ENCODE data around the gene MEGF11.

MEGF11 gene

GRCh38 chr15:66237513-66238235 lies 15.9 kb downstream of the MEGF11 start:
- DNase-seq = no peak

GRCh38 chr15:66236806-66237375 lies 16.7 kb downstream of the MEGF11 start:
- no peak for DNase-seq

- no peak for DNase-seq
Observed at GRCh38 chr15:66235866-66236265, 17.7 kb downstream of the MEGF11 start.

- no peak for DNase-seq
Observed at GRCh38 chr15:66234798-66235197, 18.8 kb downstream of the MEGF11 start.

- DNase-seq = no peak
Observed at GRCh38 chr15:66233487-66234415, 19.8 kb downstream of the MEGF11 start.

GRCh38 chr15:66232267-66232625 lies 21.3 kb downstream of the MEGF11 start:
- no peak for DNase-seq

- DNase-seq = no peak
Observed at GRCh38 chr15:66231394-66232266, 21.9 kb downstream of the MEGF11 start.

GRCh38 chr15:66229790-66230465 lies 23.6 kb downstream of the MEGF11 start:
- no peak for DNase-seq

- no peak for DNase-seq
Observed at GRCh38 chr15:66228807-66229735, 24.5 kb downstream of the MEGF11 start.

- DNase-seq = no peak
Observed at GRCh38 chr15:66226736-66227135, 26.8 kb downstream of the MEGF11 start.

GRCh38 chr15:66225656-66226274 lies 27.8 kb downstream of the MEGF11 start:
- no peak for DNase-seq

- DNase-seq = no peak
Observed at GRCh38 chr15:66224946-66225345, 28.6 kb downstream of the MEGF11 start.

- no peak for DNase-seq
Observed at GRCh38 chr15:66222273-66223198, 31.0 kb downstream of the MEGF11 start.

- no peak for DNase-seq
Observed at GRCh38 chr15:66221126-66221525, 32.4 kb downstream of the MEGF11 start.

GRCh38 chr15:66220601-66221000 lies 32.9 kb downstream of the MEGF11 start:
- DNase-seq = no peak

- no peak for DNase-seq
Observed at GRCh38 chr15:66219339-66219738, 34.2 kb downstream of the MEGF11 start.

- no peak for DNase-seq
Observed at GRCh38 chr15:66216806-66217205, 36.7 kb downstream of the MEGF11 start.

GRCh38 chr15:66215811-66216210 lies 37.7 kb downstream of the MEGF11 start:
- no peak for DNase-seq

- DNase-seq = no peak
Observed at GRCh38 chr15:66214246-66214645, 39.3 kb downstream of the MEGF11 start.

- no peak for DNase-seq
Observed at GRCh38 chr15:66212563-66212921, 41.0 kb downstream of the MEGF11 start.

Measured in activated T-cell treated with anti-CD3 and anti-CD28 coated beads, Interleukin-2, amount 50 U/mL, for 1 hour (primary cell).